HUDEP-2 (cell line): ENCODE measurements around the gene PRRG2.

Source experiments
- DNase-seq, 76 experiments: peaks; one replicate each; lab custom pipeline; 2025; ENCODE audit not compliant: unreplicated experiment in 76 of 76; lab: John Stamatoyannopoulos, UW

The PRRG2 gene

DNA sequence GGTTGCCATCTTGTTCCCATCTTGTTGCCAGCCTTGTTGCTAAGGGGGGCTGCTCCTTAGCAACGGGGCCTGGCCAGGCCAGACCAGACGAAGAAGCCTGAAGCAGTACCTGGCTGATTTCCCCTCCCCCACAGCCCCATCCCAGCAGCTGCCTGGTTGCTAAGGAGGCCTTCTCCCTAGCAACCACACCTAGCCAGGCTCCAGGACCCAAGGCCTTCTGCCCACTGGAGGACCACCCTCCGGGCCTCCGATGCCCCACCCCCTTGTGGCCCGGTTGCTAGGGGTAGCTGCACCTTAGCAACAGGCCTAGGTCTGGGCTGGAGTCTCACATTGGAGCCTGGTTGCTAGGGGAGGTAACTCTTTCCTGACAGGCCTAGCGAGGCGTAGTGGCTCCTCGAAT, 3.9 kb downstream of the PRRG2 start:
- DNase-seq: no peak

GRCh38 chr19:49587227-49587626, 6.1 kb downstream of the PRRG2 start:
- DNase-seq: no peak

- DNase-seq: no peak
These were observed 7.4 kb downstream of the PRRG2 start for GRCh38 chr19:49588365-49589122.

DNA sequence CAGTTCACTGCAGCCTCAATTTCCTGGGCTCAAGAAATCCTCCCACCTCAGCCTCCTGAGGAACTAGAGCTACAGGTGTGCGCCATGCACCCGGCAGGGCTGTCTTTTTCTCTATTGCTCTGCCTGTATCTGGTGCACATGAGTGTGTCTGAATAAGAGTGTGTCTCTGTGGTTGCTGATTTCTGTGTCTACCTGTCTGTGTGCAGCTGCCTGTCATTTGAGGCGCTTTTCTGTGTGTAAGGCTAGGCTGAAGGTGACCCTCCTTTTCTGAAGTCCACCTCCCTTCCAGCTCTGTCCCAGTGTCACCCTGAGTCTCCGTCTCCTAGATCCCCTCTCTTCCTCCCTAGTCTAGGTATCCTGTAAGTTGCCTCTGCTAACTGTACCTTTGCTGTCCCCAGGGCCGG, 8.4 kb downstream of the PRRG2 start:
- DNase-seq: no peak

- DNase-seq: peak; percentile 88 to 100 (median 99)
These were observed 9.2 kb downstream of the PRRG2 start for GRCh38 chr19:49590071-49590970.

- peak in 68 of 76 experiments; percentile 24 to 90 (median 72) for DNase-seq
These were observed 10.0 kb downstream of the PRRG2 start, which contains the start of gene PRR12 for GRCh38 chr19:49590971-49591730. TSS of gene PRR12 (plus strand) at chr19:49591182. CDS start at chr19:49591655, 473 bp downstream.

- DNase-seq: peak in 40 of 76 experiments; percentile 17 to 73 (median 46)
These were observed 10.8 kb downstream of the PRRG2 start for GRCh38 chr19:49591731-49592485.

GRCh38 chr19:49592486-49593232, 11.5 kb downstream of the PRRG2 start:
- DNase-seq: peak in 23 of 76 experiments; percentile 10 to 63 (median 35)

- DNase-seq: peak in 73 of 76 experiments; percentile 68 to 98 (median 94)
These were observed 12.4 kb downstream of the PRRG2 start for GRCh38 chr19:49593233-49594113.

DNA sequence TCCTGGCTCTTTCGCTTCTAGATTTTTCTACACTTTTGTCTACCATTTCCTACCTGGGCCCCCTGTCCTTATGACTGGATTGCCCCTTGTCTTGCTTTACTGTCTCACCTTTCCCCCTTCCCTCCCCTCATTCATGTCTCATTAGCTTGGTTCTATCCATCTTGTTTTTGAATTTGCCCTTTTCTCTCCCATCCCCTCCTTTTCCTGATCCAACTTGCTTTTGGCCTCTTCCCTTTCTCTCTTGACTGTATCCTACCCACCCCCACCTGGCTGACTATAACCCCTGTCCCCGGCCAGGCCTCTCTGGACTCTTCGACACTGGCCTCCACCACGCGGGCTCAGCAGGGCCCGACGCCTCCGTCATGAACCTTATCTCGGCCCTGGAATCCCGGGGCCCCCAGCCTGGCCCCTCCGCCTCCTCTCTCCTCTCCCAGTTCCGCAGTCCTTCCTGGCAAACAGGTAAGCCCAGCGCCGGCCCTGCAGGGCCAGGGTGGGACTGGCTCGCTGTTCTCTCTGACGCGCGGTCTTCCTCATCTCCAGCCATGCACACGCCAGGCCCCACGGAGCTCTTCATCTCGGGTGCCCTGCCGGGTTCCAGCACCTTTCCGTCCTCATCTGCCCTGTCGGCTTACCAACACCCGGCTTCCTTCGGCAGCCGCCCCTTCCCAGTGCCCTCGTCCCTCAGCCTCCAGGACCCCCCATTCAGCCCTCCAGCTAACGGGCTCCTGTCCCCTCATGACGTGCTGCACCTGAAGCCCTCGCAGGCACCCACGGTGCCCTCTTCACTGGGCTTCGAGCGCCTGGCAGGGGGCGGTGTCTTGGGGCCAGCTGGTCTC, 13.3 kb downstream of the PRRG2 start:
- no peak for DNase-seq

DNA sequence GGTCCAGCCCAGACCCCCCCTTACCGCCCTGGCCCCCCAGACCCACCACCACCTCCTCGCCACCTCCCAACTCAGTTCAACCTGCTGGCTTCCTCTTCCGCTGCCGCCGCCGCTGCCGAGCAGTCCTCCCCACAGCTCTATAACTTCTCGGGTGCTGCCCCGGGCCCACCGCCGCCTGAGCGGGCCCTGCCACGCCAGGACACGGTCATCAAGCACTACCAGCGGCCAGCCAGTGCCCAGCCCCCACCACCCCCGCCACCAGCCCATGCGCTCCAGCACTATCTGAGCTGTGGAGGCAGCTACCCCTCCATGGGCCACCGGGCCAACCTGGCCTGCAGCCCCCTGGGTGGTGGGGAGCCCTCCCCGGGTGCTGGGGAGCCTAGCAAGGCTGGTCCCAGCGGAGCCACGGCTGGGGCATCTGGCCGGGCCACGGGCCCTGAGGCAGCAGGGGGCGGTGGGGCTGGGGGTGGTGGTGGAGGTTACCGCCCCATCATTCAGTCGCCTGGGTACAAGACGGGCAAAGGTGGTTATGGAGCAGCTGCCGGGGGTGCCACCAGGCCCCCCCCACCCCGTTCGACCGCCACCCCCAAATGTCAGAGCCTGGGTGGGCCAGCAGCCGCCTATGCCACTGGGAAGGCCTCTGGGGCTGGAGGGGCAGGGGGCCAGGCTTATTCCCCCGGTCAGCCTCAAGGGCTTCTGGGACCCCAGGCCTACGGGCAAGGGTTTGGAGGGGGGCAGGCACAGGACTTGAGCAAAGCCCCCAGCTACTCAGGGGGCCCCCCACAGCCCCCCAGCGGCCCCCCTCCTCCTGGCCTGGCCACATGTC, 14.1 kb downstream of the PRRG2 start:
- no peak for DNase-seq

GRCh38 chr19:49595819-49596404, 14.8 kb downstream of the PRRG2 start:
- no peak for DNase-seq

- DNase-seq: no peak
These were observed 15.3 kb downstream of the PRRG2 start for GRCh38 chr19:49596407-49596806.

- DNase-seq: no peak
These were observed 16.0 kb downstream of the PRRG2 start for GRCh38 chr19:49596954-49597702.

DNA sequence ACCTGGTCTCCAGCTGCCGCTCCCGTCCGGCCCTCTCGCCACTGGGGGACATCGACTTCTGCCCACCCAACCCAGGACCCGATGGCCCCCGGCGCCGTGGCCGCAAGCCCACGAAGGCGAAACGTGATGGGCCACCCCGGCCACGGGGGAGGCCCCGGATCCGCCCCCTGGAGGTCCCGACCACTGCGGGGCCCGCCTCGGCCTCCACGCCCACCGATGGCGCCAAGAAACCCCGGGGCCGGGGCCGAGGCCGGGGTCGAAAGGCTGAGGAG, 16.5 kb downstream of the PRRG2 start:
- no peak for DNase-seq
